A204.1 (cell line): ENCODE results near the gene MAGI3.
A peak's percentile ranks its signal among the peaks of the same experiment; 100 is the strongest.

Experiments used
- FAIRE-seq: peaks from 2 replicates; lab custom pipeline; 2012; peaks lifted over from hg19 to GRCh38; lab: Jason Lieb, UNC

Gene MAGI3

GRCh38 chr1:113389953-113390834 is at the start of gene MAGI3:
MAGI3 (plus strand) TSS chr1:113390515; CDS start chr1:113391034, 519 bp downstream.
- peak; percentile 96 for FAIRE-seq

DNA sequence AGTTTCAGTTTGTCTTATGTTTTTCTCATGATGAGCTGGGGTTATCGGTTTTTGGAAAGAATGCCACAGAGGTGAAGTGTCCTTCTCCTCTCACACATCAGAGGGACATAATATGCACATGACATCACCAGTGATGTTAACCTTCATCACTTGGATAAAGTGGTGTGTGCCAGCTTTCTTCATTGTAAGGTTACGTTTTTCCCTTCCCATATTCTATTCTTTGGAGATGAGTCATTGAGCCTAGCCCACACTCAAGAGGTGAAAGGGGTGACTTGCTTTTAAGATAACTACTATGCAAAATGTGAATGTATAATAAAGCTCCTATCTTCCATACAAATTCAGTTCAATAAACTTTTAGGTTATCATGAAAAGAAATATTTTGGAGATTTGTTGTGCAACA is 36.7 kb upstream of the MAGI3 start:
- no peak for FAIRE-seq

GRCh38 chr1:113363935-113364334 is 26.4 kb upstream of the MAGI3 start:
- no peak for FAIRE-seq

DNA sequence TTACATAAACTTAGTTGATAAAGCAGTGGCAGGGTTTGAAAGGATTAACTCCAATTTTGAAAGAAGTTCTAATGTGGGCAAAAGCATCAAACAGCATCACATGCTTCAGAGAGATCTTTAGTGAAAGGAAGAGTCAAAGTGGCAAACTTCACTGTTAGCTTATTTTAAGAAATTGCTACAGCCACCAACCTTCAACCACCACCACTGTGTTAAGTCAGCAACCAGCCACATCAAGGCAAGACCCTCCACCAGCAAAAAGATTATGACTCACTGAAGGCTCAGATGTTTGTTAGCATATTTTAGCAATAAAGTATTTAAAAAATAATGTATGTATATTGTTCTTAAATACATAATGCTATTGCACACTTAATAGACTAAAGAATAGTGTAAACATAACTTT is 21.3 kb upstream of the MAGI3 start:
- FAIRE-seq = no peak

- FAIRE-seq = no peak
These were observed 20.6 kb upstream of the MAGI3 start for GRCh38 chr1:113369699-113370098.

GRCh38 chr1:113370868-113371267 is 19.4 kb upstream of the MAGI3 start:
- no peak for FAIRE-seq

DNA sequence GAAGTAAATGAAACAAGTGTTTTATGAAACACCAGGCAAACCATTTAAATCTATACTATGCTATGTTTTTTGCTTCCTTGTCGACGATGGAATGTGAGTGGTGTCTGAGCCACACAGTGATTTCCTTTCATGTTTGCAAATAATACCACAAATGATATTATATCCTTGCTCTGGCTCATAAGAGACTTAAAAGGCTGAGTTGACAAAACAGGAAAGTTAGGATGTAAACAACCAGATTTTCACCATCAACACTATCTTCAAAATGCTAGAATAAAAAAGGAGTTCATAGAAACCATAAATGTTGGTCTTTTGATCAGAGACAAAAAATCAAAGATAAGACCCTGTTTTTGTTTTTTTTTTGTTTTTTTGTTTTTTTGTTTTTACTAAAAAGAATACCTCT is 17.8 kb upstream of the MAGI3 start:
- no peak for FAIRE-seq

GRCh38 chr1:113373644-113374043 is 16.7 kb upstream of the MAGI3 start:
- no peak for FAIRE-seq

- no peak for FAIRE-seq
These were observed 14.4 kb upstream of the MAGI3 start for GRCh38 chr1:113375878-113376277.

DNA sequence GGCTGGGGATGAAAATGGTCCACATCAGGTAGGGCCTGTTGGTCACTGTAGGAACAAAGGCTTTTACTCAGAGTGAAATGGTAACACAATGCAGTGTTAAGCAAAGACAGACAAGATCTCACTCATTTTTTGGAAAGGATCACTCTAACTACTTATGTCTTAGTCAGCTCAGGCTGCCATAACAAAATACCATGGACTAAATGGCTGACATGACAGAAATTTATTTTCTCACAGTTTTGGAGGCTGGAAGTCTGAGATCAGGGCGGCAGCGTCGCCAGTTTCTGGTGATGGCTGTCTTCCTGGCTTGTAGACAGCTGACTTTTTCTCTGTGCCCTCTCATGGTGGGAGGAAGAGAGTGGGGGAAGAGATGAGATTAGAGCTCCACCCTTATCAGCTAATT is 10.2 kb upstream of the MAGI3 start:
- FAIRE-seq = no peak

DNA sequence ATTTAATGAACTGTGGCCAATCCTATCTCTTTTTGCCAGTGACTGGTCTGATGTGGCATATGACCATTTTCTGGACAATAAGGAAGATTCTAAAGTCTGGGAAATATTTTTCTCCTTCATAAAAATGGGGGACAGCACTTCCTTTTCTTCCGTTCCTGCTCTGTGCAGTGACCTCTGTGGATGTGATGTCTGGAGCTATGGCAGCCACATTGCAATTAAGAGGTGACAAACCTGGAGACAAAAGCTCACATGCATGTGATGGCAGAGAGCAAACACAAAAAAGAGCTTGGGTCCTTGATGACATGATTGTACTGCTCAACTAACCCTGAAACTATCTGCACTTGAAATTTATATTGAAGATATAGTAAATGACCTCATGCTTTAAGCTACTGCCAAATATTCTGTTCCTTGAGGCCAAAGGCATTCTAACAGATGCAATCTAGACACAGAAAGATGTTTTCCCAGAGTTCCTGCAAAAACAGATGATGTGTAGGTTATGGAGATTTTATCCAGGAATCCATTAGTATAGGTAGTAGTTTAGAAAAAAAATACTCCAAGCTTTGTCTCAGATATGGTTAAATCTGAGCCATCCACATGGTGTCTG is 2.2 kb upstream of the MAGI3 start:
- no peak for FAIRE-seq

DNA sequence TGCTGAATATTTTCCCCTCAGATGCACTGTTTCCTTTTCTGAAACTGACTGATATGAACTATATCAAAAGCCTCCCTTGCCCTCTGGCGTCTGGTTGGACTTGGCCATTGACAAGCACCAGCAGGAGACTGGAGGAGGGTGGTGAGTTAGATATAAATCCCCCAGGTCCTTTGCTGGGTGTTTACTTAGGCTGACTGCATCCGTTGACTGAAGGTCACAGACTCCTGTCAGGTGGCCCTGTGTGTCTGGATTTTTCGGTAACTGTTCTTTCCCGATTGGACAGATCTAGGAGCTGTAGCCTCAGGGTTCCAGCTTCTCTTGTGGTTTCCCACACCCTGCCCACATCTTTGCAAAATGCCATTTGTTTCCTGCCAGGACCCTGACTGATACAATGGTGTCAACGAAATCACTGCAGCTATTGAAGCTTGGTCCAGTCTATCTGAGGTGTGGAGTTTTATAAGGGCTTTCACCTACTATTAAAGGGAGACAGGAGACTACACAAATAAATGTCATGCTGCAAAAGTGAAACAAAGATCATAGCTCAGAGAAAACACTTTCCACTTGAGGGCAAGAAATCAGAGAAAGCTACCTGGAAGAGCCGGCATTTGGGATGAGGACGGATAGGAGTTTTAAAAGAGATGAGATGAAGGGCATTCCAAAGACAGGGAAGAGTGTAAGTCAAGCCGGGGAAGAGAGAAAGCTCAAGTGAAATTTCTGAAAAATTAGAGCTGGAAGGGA is 1.5 kb upstream of the MAGI3 start:
- FAIRE-seq = no peak

DNA sequence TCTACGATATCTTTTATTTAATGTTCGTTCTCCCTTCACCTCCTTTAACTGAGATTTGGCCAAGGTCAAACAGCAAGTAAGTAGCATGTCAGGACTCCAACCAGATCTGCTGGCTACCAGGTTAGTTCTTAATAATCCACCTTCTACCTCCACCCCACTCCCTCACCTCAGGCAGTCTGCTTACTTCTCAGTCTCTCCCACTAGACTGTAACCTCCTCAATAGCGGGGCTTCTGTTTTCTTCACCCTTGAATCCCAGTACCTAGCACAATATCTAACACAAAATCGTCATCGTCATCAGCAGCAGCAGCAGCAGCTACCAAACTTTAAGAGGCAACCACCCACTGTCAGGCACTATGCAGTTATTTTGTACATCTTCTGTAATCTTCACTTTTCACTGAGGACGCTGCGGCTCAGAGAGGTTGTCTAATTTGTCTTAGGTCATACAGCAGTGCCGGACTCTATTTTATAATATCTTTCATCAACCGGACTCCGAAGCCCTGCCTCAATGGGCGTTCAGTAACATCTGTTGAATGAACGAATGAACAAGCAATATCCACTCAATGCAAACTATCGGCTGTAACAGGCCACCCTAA is 859 bp upstream of the MAGI3 start:
- FAIRE-seq = no peak

GRCh38 chr1:113390871-113391648 is 745 bp downstream of the MAGI3 start:
- FAIRE-seq = no peak

DNA sequence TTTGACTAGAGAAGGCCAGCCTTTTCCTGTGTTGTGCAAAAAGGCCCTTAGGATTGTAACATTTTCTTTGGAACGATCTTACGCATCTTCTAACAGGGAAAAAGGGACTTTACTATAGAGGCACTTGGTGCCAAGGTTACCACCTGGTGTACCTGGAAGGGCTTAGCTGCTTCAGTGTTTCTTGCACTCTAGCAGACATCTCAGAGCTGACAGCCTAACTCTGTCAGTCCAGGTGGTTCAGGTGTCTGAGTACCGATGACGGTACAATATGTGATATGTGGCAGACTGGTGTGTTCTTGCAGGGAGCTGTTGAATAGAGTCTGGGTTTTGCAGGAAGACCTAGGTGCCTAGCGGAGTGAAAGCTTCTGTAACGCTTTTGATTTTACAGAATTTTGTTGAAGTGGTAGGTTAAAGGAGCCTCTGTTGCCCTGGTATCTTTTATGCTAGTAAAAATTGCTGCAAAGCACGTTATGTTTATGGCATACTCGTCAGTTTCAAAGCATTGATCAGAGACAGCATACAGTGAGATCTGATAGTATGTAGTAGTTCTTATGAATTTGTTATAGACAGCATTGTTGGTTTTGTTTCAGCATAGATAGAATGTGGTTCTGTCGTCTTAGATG is 1.4 kb downstream of the MAGI3 start:
- no peak for FAIRE-seq

DNA sequence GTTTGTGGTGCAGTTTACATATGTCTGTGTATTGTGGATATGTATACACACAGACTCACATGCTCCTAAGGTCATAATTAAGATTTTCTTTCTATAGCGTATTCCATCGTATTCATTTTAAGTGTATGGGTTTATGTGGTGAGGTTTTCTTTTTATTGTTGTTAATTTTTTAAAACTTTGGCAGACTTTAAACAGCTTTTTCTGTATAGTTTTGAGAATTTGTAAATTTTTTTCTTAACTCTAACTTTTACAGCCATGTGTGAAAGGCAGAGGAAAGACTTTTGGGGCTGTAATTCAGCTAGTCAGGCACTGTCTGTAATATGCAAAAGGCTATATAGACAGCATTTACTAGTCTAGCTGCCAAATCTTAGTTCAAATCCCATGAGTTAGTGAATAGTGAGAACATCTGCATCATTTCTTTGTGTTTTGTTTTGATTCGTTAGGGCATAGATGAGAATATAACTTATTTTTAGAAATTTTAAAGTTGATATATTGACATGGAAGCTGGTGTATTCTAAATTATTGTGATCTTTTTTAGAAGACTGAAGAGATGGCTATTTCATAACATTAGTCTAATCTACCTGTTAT is 2.3 kb downstream of the MAGI3 start:
- no peak for FAIRE-seq

DNA sequence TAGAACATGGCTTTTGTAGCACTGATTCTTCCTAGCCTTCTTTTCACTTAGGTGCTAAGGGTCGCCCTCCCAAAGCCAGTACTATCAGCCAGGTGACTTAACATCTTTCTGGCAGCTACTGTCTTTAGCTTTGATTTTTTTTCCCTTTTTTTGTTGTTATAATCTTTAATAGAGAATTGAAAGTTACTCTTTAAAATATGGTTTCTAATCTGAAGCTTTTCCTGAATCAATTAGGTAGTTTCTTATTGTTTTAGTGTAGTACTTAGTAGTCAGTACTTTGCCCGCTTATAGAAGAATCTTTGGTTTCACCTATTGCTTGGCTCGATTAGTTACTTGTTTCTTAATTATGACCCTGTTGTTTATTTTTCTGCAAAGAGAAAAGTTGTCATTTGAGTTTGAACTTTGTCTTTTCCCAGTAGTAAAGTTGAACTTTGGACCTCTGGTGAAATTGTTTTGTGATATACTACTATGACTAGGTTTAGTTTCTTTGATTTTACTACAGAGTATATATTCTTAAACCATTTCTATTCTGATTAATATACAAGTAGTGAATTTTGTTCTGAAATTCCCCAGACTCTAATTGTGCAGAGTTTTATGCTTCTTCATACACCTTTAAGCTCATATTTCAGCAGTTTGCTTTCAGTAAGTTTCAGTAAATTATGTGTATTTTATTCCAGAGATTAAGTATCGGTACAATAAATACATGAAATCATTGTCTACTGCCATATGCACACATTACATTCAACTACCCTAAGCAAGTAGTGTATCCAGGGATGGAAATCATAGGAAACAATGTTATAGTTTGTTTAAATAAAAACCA is 3.9 kb downstream of the MAGI3 start:
- no peak for FAIRE-seq

- FAIRE-seq = no peak
These were observed 4.5 kb downstream of the MAGI3 start for GRCh38 chr1:113394863-113395259.

- FAIRE-seq = no peak
These were observed 5.8 kb downstream of the MAGI3 start for GRCh38 chr1:113396102-113396501.

DNA sequence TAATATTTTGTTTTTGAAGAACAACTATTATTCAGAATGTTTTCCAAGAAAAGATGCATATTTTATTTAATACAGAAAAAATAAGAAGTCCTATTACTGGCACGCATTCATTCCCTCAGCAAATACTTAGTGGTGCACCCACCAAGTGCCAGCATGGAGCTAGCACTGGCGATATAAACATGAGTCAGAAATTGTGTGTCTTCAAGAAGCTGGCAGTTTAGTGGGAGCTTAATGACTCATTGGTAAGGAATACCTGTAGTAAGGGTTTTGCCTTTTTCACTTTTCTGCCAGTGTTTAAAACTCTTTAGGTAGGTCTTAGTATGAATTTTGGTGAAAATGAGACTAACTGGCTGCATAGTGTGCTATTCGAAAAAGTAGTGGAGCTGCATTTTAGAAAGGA is 6.3 kb downstream of the MAGI3 start:
- FAIRE-seq = no peak
